ENCODE results near the gene TBCCD1.
"Not testable (repeated sequence)": the region's sequence is repeated elsewhere in the genome, so short reads cannot be mapped to it uniquely, and the experiment has no call there.

Gene TBCCD1

GRCh38 chr3:186569779-186570095 lies 2.6 kb upstream of the TBCCD1 start:
- peak overlapping the region; percentile 54 for H3K4me3 ChIP-seq (ENCODE audit: low read depth, low read length)
- no peak for DNase-seq (ENCODE audit: low read depth)

DNA sequence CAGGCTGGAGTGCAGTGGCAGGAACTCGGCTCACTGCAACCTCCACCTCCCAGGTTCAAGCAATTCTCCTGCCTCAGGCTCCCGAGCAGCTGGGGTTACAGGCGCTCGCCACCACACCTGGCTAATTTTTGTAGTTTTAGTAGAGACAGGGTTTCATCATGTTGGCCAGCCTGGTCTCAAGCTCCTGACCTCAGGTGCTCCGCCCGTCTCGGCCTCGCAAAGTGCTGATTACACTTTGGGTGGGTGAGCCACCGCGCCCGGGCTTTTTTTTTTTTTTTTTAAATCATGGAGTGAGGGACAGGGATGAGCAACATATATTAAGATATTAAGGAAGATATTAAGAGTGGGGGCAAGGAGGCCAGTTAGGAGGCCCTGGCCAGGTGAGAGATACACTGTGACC lies 2.2 kb upstream of the TBCCD1 start:
- H3K4me3 ChIP-seq (ENCODE audit: low read depth, low read length), result peak overlapping the region; percentile 54
- not testable (repeated sequence) for DNase-seq (ENCODE audit: low read depth)

DNA sequence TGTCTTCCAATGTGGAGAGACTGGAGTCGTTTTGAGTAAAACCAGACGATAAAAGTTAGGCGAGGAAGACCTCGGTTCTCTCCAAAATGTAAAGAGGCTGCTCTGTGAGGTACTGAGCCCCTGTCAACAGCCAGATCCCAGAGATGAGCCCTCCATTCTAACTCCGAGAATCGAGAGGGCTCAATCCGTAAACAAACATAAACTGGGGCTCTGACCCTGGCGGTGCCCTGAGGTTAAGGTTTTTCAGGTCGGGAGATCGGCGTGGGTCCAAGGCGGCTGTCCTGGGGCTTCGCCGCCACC lies 417 bp downstream of the TBCCD1 start:
- no peak for DNase-seq (ENCODE audit: low read depth)

GRCh38 chr3:186564586-186564985 lies 2.6 kb downstream of the TBCCD1 start:
- DNase-seq (ENCODE audit: low read depth), result no peak

More for the DNA sequence above, 417 bp downstream of the TBCCD1 start:
- peak overlapping the region; percentile 98 for H3K4me3 ChIP-seq (ENCODE audit: low read depth, low read length)

DNA sequence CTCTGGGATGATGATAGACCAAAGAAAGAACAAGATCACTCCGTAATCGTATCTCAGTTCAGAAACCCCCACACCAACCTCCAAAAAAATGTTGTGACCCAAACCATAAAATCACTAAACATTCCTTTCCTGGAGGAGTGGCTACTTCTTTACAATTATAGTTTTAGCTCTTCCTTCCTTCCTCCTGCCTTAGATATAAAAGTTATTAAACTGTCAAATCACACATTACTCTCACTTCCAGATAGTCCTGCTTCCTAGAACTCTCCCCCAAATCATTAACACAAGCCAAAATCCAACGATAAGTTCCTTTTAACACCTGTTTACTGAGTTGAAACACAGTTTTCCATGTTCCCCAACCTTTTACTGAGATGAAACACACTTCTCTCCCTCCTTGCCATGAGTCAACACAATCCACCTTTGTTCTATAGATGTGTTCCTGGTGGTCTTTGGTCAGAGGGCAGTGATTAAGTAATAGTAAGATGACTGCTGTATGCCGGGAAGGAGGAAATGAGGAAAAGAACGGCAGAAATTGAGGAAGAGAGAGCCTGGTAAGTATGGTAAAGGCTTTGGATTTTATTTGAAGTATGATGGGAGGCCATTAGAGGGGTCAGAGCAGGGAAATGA lies 14.6 kb downstream of the TBCCD1 start:
- no peak for DNase-seq (ENCODE audit: low read depth)
- H3K4me3 ChIP-seq (ENCODE audit: low read depth, low read length), result no peak overlapping the region

More at GRCh38 chr3:186564586-186564985, 2.6 kb downstream of the TBCCD1 start:
- H3K4me3 ChIP-seq (ENCODE audit: low read depth, low read length), result no peak overlapping the region

DNA sequence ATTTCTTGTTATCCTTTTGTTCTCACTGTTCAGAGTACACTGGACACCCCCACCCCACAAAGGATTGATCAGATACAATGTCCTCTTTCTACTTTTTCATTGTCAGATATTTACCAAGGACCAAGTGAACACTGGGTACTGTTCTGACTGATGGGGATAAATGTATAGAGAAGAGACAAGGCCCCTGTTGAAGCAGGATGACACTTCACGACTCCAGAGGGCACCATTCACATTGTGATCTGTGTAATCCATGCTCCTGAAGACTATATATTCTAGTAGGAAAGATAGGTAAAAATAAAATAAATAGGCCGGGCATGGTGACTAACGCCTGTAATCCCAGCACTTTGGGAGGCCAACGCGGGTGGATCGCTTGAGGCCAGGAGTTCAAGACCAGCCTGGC lies 15.8 kb downstream of the TBCCD1 start:
- no peak overlapping the region for H3K4me3 ChIP-seq (ENCODE audit: low read depth, low read length)
- DNase-seq (ENCODE audit: low read depth), result no peak

DNA sequence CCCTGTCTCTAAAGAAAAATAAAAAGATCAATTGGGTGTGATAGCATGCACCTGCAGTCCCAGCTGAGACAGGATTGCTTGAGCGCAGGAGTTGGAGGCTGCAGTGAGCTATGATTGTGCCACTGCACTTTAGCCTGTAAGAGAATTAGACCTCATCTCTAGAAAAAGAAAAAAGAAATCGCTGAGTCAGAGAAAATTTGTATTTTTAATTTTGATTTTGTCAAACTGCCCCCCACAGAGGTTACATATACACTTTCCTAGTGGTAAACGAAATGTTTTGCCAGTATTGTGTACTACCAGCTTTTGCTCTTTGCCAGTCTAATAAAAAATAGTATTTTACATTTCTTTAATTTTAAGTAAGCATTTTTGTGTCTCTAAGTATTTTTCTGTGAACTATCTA lies 17.6 kb downstream of the TBCCD1 start:
- no peak for DNase-seq (ENCODE audit: low read depth)
- H3K4me3 ChIP-seq (ENCODE audit: low read depth, low read length), result no peak overlapping the region

DNA sequence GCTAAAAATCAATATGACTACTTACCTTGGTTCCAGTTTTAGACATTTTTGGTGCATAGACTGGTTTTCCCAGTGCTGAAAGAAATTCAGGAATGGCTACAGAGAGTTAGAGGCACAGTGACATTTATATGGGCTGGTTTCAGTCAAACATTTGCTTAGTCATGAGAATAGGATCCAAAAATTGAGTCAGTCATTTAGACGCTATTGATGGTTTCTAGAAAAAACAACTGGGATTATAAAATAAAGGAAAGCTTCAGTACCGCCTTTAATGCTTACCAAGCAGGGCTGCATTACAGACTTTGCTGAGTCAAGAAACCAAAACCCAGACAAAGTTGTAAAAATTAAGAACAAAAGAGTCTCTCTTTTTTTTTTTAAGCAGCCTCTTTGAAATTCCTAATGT lies 22.9 kb downstream of the TBCCD1 start, which contains the start of gene CRYGS:
TSS of gene CRYGS (minus strand) at position 100 of the 400 bp plus-strand sequence. CDS start at position 46, 54 bp downstream.
- no peak within 1 kb of the TSS for H3K4me3 ChIP-seq (ENCODE audit: low read depth, low read length)
- no peak for DNase-seq (ENCODE audit: low read depth)

DNA sequence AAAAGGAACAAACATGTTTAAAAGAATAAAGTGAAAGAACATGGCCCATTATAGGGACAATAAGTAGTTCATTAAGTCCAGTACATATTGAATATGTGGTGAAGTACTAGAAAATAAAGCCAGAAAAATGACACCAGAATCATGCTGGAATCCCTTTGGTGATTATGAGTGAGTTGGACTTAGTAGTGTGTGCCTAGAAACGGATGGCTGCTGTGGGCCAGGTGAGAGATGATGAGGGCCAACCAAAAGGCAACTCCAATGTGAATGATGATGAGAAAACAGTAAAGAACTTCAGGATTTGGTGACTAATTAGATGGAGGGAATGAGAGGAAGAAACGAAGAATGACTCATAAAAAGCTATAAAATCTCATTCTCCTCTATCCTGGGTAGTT lies 26.3 kb downstream of the TBCCD1 start:
- no peak overlapping the region for H3K4me3 ChIP-seq (ENCODE audit: low read depth, low read length)
- no peak for DNase-seq (ENCODE audit: low read depth)

- peak; percentile 24 for DNase-seq (ENCODE audit: low read depth)
- H3K4me3 ChIP-seq (ENCODE audit: low read depth, low read length), result no peak overlapping the region
Observed at GRCh38 chr3:186540221-186540834, 26.8 kb downstream of the TBCCD1 start.

DNA sequence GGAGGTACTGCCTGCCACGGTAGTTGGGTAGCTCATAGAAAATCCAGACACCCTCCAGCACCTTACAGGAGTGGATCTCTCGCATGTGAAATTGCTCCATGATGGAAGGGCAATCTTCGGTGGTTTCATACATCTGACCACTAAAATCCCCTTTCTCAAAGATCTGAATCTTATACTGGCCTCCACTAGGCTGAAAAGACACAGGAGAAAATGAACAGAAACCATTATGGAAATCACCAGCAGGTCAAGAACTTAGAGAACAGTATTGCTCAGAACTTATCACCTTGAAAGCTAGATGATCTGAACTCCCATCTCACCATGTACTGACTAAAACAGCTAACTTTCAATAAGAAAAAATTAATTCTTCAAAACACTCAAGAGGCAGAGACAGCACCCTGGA lies 28.4 kb downstream of the TBCCD1 start:
- no peak for DNase-seq (ENCODE audit: low read depth)
- no peak overlapping the region for H3K4me3 ChIP-seq (ENCODE audit: low read depth, low read length)

GRCh38 chr3:186536883-186537844 lies 30.0 kb downstream of the TBCCD1 start:
- peak; percentile 9 for DNase-seq (ENCODE audit: low read depth)
- H3K4me3 ChIP-seq (ENCODE audit: low read depth, low read length), result no peak overlapping the region

DNA sequence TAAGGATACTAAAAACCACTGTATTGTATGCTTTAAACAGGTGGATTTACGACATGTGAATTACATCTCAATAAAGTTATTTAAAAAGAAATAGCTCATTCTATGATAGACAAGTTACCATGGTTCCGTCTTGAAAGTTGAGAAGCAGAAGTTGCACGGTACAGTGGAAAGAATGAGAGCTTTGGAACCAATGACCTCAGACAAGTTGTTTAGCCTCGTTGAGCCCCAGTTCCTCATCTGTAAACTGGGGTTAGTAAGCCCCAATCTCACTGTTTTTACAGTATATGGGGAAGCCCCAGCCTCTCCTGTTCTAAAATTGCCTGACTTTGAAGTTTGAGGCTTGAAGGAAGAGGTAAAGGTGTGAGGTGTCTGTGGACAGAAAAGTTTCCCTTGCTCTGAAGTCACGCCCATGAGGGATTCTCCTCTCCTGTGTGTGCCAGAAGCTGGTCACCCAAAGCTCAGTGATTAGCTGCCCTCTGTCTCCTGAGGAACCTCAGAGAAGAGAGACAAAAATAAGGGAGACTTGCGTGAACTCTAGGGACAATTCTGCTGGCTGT lies 32.9 kb downstream of the TBCCD1 start:
- no peak overlapping the region for H3K4me3 ChIP-seq (ENCODE audit: low read depth, low read length)
- no peak for DNase-seq (ENCODE audit: low read depth)

- H3K4me3 ChIP-seq (ENCODE audit: low read depth, low read length), result no peak overlapping the region
- DNase-seq (ENCODE audit: low read depth), result no peak
Observed at GRCh38 chr3:186532598-186533072, 34.5 kb downstream of the TBCCD1 start.

- DNase-seq (ENCODE audit: low read depth); H3K4me3 ChIP-seq (ENCODE audit: low read depth, low read length): not testable (repeated sequence)
Observed at GRCh38 chr3:186531694-186532093, 35.4 kb downstream of the TBCCD1 start.

- no peak overlapping the region for H3K4me3 ChIP-seq (ENCODE audit: low read depth, low read length)
- no peak for DNase-seq (ENCODE audit: low read depth)
Observed at GRCh38 chr3:186530415-186530814, 36.7 kb downstream of the TBCCD1 start.

DNA sequence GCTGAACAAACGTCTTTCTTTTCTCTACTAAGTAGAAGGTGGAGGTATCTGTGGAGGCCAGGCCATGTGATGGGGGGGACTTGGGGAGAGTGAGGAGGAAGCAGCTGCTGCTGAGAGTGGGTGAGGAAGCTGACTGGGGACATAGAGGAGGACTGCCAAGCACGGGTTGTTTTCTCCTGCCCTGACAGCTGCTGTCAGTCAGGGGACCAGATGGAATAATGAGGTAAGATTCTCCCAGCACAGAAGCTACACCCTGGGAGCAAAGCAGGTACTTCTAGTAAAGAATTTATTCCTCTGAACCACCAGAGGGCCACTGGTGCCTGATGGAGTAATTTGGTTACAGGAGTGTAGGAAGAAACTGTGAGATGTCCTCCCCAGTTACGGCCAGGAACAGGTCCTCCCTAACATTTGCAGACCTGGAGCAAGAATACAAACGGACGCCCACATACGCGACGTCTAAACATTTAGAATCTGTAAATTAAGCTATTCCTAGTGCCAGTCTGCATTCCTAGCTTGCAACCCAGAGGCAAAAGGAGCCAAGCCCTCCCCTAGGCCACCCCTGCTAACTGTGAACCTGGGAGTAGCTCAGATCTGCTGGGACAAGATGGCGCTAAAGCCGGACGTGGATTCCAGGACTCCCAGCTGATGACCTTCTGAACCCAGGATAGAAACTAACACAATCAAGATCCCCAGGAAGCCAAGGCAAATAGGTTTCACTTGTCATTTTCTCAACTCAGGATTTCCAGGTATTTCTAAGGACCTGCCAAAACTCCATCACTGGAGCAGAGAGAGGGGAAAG lies 37.7 kb downstream of the TBCCD1 start:
- no peak overlapping the region for H3K4me3 ChIP-seq (ENCODE audit: low read depth, low read length)
- DNase-seq (ENCODE audit: low read depth), result no peak

GRCh38 chr3:186526256-186526606 lies 40.9 kb downstream of the TBCCD1 start:
- no peak overlapping the region for H3K4me3 ChIP-seq (ENCODE audit: low read depth, low read length)
- DNase-seq (ENCODE audit: low read depth), result no peak
